Measurements from ENCODE around the gene FLYWCH2. TPM values are rescaled to one million over a fixed set of nuclear protein-coding genes. Genes with fewer than 3 reads are reported as not detected.

The FLYWCH2 gene
- total and polyA plus RNA-seq, 2 donors (not counting 3 experiments of a cell fraction or from before 2014, with no cell fraction given): 18.3 to 34.6 TPM

- intact Hi-C loops (cut with micrococcal nuclease) (no loop called here), dilution Hi-C loops (cut with MboI; ENCODE audit: extremely low pct_ligation_motif_present, low sequenced_read_pairs) (no loop called here)
- Histone ChIP-seq H3K4me2 (ENCODE audit: insufficient read depth, low read length) (peak overlapping the region; percentile 42), H3K9ac (replicated peaks; ENCODE audit: extremely low read depth, insufficient read depth, low read length) (peak overlapping the region; percentile 80), H3K4me3 (replicated peaks in 1 of 3; ENCODE audit: insufficient read depth in 1 of 3, low read depth in 1 of 3, low read length in 3 of 3) (peak overlapping the region in 2 of 3 experiments; percentile 34 to 45), H3K4me1 (ENCODE audit: control insufficient read depth, extremely low read depth, insufficient read depth, low read length) (peaks cover 5% of the 10 kb centered on the region), H3K27me3 (ENCODE audit: control insufficient read depth in 2 of 2, insufficient read depth in 2 of 2, low read length in 2 of 2) (peaks cover 0 to 2% of the 10 kb centered on the region in 2 experiments), H3K27ac (ENCODE audit: insufficient read depth, low read depth, low read length) (peak overlapping the region; percentile 81), H3K36me3 (ENCODE audit: control insufficient read depth in 2 of 2, extremely low read depth in 1 of 2, insufficient read depth in 2 of 2, low read length in 2 of 2) (no peaks in the 10 kb centered on the region), H4K20me1 (replicated peaks; ENCODE audit: control insufficient read depth, extremely low read depth, insufficient read depth, low read length) (no peaks in the 10 kb centered on the region), H3K9me1 (replicated peaks; ENCODE audit: control insufficient read depth, extremely low read depth, insufficient read depth, low read length) (no peaks in the 10 kb centered on the region), H3K79me2 (ENCODE audit: control insufficient read depth, insufficient read depth, low read length) (no peaks in the 10 kb centered on the region), H2AFZ (ENCODE audit: low read depth, low read length) (peak overlapping the region; percentile 45), H3K9me3 (replicated peaks; ENCODE audit: control insufficient read depth, insufficient read depth, low read length) (no peaks in the 10 kb centered on the region)
- ChIA-PET CTCF (interaction anchor here (0.6 to 13.6 kb wide), 21 partner anchors 11 to 147 kb away, joined by 3 to 372 read pairs (median 7); partner anchors contain the start of genes ELOB, FLYWCH1, FLYWCH2 and PAQR4), POLR2A (interaction anchor here (0.7 to 1.3 kb wide), 2 partner anchors 15 to 28 kb away, joined by 3 to 8 read pairs; partner anchors contain the start of gene FLYWCH2)
- BruUV-seq (replicated peaks): no TSS peak
- no peak for TF ChIP-seq MAX (IDR thresholded peaks at IDR 0.05; ENCODE audit: insufficient read depth, insufficient read length)
- DNase-seq (ENCODE audit: low read depth, low spot score) (no peak), FAIRE-seq (no peak)
These were observed 15.4 kb upstream of the FLYWCH2 start for GRCh38 chr16:2867661-2867986.

- DNase-seq (ENCODE audit: low read depth, low spot score): peak; percentile 93
- intact Hi-C loops (cut with micrococcal nuclease): loop anchor here (1.0 to 2.0 kb wide), 5 partner anchors 14 to 195 kb away; partner anchors contain the start of genes ELOB and PRSS27
- peak; percentile 94 for FAIRE-seq
These were observed 14.8 kb upstream of the FLYWCH2 start for GRCh38 chr16:2867987-2868789.

More at GRCh38 chr16:2867987-2868789, 14.8 kb upstream of the FLYWCH2 start:
- H3K27ac ChIP-seq (ENCODE audit: insufficient read depth, low read depth, low read length): peak overlapping the region; percentile 81
- H3K4me3 ChIP-seq (replicated peaks in 1 of 3; ENCODE audit: insufficient read depth in 1 of 3, low read depth in 1 of 3, low read length in 3 of 3): peak overlapping the region in 2 of 3 experiments; percentile 34 to 45
- BruUV-seq (replicated peaks): TSS peak; percentile 97
- ChIA-PET CTCF (interaction anchor here (0.6 to 13.6 kb wide), 25 partner anchors 8 to 148 kb away, joined by 3 to 372 read pairs (median 5); partner anchors contain the start of genes ELOB, FLYWCH1, FLYWCH2 and PAQR4), POLR2A (interaction anchor here (0.7 to 1.3 kb wide), 3 partner anchors 14 to 37 kb away, joined by 3 to 8 read pairs (median 4); partner anchors contain the start of gene FLYWCH2)
- H3K9ac ChIP-seq (replicated peaks; ENCODE audit: extremely low read depth, insufficient read depth, low read length): peak overlapping the region; percentile 80
- no peaks in the 10 kb centered on the region for H3K9me3 ChIP-seq (replicated peaks; ENCODE audit: control insufficient read depth, insufficient read depth, low read length)
- H3K79me2 ChIP-seq (ENCODE audit: control insufficient read depth, insufficient read depth, low read length): no peaks in the 10 kb centered on the region
- H4K20me1 ChIP-seq (replicated peaks; ENCODE audit: control insufficient read depth, extremely low read depth, insufficient read depth, low read length): no peaks in the 10 kb centered on the region
- H3K36me3 ChIP-seq (ENCODE audit: control insufficient read depth in 2 of 2, extremely low read depth in 1 of 2, insufficient read depth in 2 of 2, low read length in 2 of 2): no peaks in the 10 kb centered on the region
- H2AFZ ChIP-seq (ENCODE audit: low read depth, low read length): peak overlapping the region; percentile 45
- H3K4me1 ChIP-seq (ENCODE audit: control insufficient read depth, extremely low read depth, insufficient read depth, low read length): peaks cover 5% of the 10 kb centered on the region
- H3K9me1 ChIP-seq (replicated peaks; ENCODE audit: control insufficient read depth, extremely low read depth, insufficient read depth, low read length): no peaks in the 10 kb centered on the region
- peak; percentile 60 for TF ChIP-seq FOS (IDR thresholded peaks at IDR 0.05; ENCODE audit: borderline replicate concordance, insufficient read depth, low read length)
- TF ChIP-seq EZH2 (IDR thresholded peaks at IDR 0.05; ENCODE audit: borderline replicate concordance, low read depth, low read length, severe bottlenecking): no peak
- peak; percentile 98 for TF ChIP-seq POLR2AphosphoS5 (IDR thresholded peaks at IDR 0.05; ENCODE audit: insufficient read depth, low read depth, low read length)
- TF ChIP-seq GATA2 (IDR thresholded peaks at IDR 0.05; ENCODE audit: insufficient read depth, insufficient read length, low read depth, low read length): peak; percentile 95
- TF ChIP-seq MAX (IDR thresholded peaks at IDR 0.05; ENCODE audit: insufficient read depth, insufficient read length): no peak
- peak; percentile 76 for TF ChIP-seq POLR2A (IDR thresholded peaks at IDR 0.05; ENCODE audit: low read depth, low read length)
- peak; percentile 99 for TF ChIP-seq CTCF (IDR thresholded peaks at IDR 0.05; ENCODE audit: extremely low read depth in 1 of 2, insufficient read depth in 1 of 2, low read depth in 1 of 2, low read length in 2 of 2)
- dilution Hi-C loops (cut with MboI; ENCODE audit: extremely low pct_ligation_motif_present, low sequenced_read_pairs): no loop called here
- peaks cover 0 to 2% of the 10 kb centered on the region in 2 experiments for H3K27me3 ChIP-seq (ENCODE audit: control insufficient read depth in 2 of 2, insufficient read depth in 2 of 2, low read length in 2 of 2)
- peak overlapping the region; percentile 42 for H3K4me2 ChIP-seq (ENCODE audit: insufficient read depth, low read length)

Data from endothelial cell of umbilical vein (primary cell).